UCSD-AML1 (cell line): ENCODE data around the gene KDM8.
"Not testable (repeated sequence)": the region's sequence is repeated elsewhere in the genome, so short reads cannot be mapped to it uniquely, and the experiment has no call there.

Experiments
- DNase-seq: peaks from one replicate; lab custom pipeline; 2025; ENCODE audit not compliant: unreplicated experiment; lab: John Stamatoyannopoulos, UW

KDM8 gene

GRCh38 chr16:27190316-27190871 lies 12.9 kb upstream of the KDM8 start:
- no peak for DNase-seq

- DNase-seq, result no peak
Observed at GRCh38 chr16:27191352-27191924, 11.9 kb upstream of the KDM8 start.

GRCh38 chr16:27193300-27193990 lies 9.9 kb upstream of the KDM8 start:
- DNase-seq, result no peak

DNA sequence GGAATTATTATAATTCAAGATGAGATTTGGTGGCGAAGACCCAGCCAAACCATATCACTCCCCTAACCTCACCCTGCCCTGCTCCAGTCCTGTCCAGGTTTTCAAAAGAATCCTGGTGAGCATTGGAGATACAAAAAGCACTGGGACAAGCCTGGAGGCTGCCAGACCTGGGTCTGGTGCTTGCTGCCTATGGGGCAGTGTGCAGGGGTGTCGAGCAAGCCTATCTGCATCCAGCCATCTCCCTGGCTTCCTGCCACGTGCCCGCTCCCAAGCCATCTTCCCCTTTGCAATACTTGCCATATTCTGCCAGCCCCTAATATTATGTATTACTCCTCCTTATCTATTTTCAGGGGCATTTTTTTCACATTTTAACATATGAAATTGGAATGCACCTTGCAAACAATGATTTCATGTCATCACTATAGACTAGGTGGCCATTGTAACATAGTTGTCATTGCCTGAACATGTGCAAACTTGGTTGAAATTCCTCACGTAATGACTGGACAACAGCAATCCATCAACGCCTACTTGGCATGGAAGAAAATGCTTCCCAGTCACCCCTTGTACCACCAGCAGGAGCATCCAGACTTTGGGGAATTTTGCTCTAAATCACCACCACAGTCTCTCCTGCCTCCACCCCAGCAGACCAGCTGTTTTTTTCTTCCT lies 8.1 kb upstream of the KDM8 start:
- DNase-seq, result no peak

GRCh38 chr16:27195941-27196595 lies 7.3 kb upstream of the KDM8 start:
- DNase-seq, result no peak

DNA sequence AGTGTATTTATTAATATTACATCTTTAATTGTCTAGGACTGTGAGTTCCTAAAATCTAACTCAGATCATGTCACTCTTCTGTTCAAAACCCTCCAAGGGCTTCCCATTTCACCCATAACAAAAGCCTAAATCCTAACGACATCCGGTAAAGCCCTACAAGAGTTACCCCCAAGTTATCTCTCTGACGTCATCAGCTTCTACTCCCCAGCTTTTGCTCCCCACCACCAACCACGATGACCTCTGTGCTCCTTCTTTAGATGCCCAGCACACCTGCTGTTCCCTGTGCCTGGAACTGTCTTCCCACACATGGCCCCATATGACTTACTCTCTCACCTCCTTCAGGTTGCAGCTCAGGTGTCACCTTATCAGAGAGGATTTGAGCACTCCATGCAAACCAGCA lies 6.3 kb upstream of the KDM8 start:
- no peak for DNase-seq

DNA sequence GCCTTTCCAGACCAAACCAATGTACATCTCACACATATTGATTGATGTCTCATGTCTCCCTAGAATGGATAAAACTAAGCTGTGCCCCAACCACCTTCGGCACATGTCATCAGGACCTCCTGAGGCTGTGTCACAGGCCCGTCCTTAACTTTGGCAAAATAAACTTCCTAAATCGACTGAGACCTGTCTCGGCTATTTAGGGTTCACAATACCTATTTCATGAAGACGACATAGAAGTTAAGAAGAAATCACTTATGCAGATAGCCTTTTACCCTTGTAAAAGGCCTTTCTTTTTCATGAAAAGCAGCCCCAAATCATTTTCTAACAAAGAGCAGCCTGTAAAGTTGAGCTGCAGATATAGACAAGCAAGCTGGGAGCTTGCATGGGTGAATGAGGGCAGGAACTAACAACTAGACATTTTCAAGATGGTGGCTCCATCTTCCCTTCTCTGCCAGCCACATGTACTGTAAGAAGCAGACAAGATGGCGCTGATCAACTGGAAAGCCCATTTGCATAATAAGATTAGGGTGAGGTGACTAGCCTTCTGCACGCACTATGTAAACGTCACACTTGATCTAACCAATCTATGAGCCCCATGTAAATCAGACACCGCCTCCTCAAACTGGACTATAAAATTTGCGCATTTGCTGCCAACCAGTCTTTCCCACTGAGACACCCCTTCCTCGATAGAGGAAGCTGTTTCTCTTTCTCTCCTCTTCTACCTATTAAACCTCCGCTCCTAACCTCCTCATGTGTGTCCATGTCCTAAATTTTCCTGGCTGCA lies 4.7 kb upstream of the KDM8 start:
- no peak for DNase-seq

DNA sequence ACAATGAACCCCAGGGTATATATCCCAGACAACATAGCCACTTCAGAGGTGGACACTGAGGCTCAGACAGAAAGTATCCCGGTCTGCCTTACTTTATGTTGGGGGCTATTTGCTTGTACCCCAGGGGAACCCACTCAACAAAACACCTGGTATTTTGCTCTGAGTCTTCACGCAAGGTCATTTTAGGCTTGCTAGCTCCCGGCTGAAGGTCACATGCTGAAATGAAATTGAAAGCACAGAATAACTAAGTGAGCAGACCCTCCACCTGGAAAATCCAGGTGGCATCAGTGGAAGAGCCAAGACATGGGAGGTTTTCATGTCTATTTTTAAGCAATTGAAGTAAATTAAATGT lies 4.1 kb upstream of the KDM8 start:
- DNase-seq, result no peak

DNA sequence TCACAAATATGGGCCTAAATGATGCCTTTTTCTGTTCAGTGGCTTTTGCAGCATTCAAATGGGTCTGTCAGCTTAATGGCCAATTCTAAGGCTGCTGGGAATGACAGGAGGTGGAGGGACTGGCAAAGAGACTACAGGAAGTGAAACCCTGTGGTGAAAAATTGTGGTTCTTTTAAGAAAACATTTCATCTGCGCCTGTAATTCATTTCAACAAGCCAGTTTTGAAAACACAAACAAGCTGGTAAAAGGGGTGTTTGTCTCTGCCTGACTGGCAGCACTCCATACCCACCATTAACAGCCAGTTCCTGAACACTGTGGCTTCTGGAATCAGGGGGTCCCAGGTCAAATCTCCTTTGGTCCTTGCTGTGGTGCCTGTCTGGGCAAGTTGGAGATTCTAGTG lies 3.6 kb upstream of the KDM8 start:
- peak; percentile 27 for DNase-seq

GRCh38 chr16:27200914-27201313 lies 2.4 kb upstream of the KDM8 start:
- not testable (repeated sequence) for DNase-seq

DNA sequence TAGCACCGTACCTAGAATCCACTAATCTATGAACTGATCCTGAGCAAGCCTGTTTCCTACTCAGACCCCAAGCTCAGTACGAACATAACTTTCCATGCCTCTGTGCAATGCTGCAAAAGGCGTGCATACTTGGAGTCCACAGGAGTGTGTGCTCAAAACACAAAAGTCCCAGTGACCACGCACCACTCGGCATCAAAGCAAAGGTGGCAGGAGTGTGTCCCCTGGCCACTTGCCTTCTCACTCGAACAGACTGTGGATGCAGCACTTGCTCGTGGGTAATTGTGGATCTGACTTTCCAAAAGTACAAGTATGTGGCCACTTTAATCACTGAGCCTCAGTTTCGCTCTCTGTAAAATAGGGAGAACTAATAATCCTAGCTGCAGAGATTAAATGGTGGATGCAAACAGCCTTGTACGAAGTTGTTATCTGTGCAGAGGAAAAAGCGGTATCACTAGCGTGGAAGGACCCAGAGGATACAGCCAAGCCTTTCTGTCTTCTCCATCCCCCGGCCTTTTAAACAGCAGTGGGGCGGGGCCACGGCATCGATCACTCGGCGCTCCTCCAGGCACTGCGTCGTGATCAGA lies 311 bp upstream of the KDM8 start:
- no peak for DNase-seq

DNA sequence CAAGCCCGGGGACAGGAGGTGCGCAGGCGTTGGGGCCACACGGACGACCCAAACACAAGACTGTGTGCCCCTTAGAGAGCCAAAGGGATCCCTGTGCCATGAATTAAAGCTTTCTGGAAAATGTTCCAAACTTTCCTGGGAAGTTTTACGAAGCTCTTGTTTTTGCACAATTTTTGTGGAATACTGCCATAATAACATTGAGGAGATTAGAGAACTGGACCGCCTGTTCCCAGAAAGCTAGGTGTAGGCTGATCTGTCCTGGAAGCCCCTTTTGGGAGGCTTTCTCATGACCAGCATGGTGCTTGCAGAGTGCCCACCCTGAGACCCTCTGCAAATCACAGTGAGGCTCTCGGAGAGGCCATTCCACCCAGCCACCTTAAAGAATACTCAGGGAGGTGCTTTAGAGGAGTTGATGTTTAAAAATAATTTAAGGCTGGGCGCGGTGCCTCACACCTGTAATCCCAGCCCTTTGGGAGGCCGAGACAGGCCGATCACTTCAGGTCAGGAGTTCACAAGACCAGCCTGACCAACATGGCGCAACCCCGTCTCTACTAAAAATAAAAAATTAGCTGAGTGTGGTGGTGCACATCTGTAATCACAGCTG lies 1.1 kb downstream of the KDM8 start:
- no peak for DNase-seq

GRCh38 chr16:27205423-27206065 lies 2.2 kb downstream of the KDM8 start:
- no peak for DNase-seq

DNA sequence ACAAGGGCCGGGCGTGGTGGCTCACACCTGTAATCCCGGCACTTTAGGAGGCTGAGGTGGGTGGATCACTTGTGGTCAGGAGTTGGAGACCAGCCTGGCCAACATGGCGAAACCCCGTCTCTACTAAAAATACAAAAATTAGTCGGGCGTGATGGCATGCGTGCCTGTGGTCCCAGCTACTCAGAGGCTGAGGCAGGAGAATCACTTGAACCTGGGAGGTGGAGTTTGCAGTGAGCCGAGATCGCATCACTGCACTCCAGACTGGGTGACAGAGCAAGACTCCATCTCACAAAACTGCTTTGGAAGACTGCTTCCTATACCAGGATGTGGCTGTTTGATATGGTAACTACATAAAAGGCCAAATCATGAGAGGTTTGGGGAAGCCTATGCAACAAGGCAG lies 3.8 kb downstream of the KDM8 start:
- DNase-seq, result not testable (repeated sequence)

- no peak for DNase-seq
Observed at GRCh38 chr16:27208081-27208680, 4.9 kb downstream of the KDM8 start.

- DNase-seq, result no peak
Observed at GRCh38 chr16:27208796-27209195, 5.5 kb downstream of the KDM8 start.

GRCh38 chr16:27209591-27209990 lies 6.3 kb downstream of the KDM8 start:
- no peak for DNase-seq

- DNase-seq, result no peak
Observed at GRCh38 chr16:27210174-27210573, 6.8 kb downstream of the KDM8 start.

GRCh38 chr16:27211026-27211425 lies 7.7 kb downstream of the KDM8 start:
- DNase-seq, result no peak
